Measurements from ENCODE around the gene KHDC4.

KHDC4 gene

GRCh38 chr1:155974208-155975115 is 40.2 kb upstream of the KHDC4 start:
- Histone ChIP-seq H3K9me3 (ENCODE audit: control insufficient read depth, insufficient read depth, low read length) (no peaks in the 10 kb centered on the region), H3K36me3 (ENCODE audit: insufficient read depth, low read length) (no peaks in the 10 kb centered on the region), H3K9ac (ENCODE audit: low read depth, low read length) (no peak overlapping the region), H3K4me1 (ENCODE audit: insufficient read depth, low read length) (peaks cover 35% of the 10 kb centered on the region)

GRCh38 chr1:155973723-155974122 is 39.5 kb upstream of the KHDC4 start:
- no peaks in the 10 kb centered on the region; the same call in 1 of the 2 replicates for H3K36me3 ChIP-seq (ENCODE audit: insufficient read depth, low read length)
- H3K4me1 ChIP-seq (ENCODE audit: insufficient read depth, low read length), result peaks cover 41% of the 10 kb centered on the region
- no peaks in the 10 kb centered on the region for H3K9me3 ChIP-seq (ENCODE audit: control insufficient read depth, insufficient read depth, low read length)
- H3K9ac ChIP-seq (ENCODE audit: low read depth, low read length), result no peak overlapping the region

DNA sequence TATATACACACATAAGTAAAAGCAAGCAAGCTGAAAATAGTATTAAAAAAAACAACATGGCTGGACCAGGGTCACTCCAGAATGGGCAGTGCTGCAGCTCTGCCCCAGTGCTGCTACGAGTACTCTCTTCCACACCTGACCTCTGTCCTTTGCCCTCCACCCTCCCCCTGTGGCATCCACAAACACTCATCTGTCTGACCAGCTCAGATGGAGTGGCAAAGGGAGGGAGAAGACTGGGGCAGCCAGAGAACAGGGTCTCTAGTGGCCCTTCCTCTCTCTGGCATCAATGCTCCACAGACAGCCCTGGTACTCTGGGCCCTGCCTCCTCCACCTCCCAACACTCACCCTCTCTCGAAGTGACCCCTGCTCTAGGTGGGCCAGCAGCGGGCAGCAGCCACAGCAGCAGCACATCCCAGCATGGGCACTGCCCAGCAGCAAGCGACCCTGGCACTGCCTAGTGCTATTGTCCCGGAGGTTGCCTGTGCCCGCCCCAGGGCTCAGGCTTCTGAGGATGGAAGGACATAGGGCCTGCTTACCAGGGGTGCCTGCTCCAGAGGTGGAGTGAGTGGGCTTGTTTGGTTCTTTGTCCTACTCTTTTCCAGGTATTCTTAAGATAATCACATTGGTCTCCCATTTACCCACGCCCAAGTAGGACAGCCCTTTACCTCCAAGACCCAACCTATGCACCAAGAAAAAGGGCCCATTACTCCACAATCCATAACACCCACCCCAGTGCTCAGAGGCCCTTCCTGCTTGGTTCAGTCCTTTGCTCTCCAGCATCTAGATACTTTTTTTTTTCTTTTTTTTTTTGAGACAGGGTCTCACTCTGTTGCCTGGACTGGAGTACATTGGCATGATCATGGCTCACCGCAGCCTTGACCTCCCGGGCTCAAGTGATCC is 37.9 kb upstream of the KHDC4 start:
- H3K36me3 ChIP-seq (ENCODE audit: insufficient read depth, low read length), result no peaks in the 10 kb centered on the region; the same call in 1 of the 2 replicates

DNA sequence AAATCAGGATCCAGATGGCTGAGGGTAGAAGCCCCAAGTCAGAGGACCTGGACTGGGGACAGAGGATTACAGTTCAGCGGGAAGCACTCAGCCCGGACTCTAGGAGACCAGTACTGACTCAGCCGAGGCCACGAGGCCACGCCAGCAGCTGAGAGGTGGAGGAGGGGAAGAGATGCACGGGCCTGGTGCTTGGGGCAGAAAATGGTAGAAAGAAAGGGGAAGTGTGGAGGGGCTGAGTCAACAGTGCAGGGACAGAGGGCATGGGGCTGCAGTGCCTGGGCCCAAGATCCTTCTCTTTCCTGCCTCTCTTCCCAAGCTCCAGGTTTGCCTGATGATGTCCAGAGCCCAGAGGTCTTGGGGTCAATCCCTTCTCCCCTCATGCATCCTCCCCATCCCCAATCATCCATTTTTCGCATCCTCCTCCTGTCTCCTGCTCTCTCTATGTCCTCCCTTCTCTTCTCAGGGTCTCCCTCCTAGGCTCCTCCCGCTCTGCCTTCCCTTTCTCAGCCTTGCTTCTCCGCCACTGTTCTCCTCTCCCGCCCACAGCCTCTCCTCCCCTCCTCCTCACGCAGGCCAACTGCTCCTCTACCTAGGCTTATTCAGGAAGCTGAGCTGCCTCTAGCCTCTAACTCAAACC is 36.4 kb upstream of the KHDC4 start:
- Histone ChIP-seq H3K4me1 (ENCODE audit: insufficient read depth, low read length) (peaks cover 63% of the 10 kb centered on the region), H3K9ac (ENCODE audit: low read depth, low read length) (no peak overlapping the region), H3K36me3 (ENCODE audit: insufficient read depth, low read length) (peaks cover 3% of the 10 kb centered on the region; the same call in 1 of the 2 replicates), H3K9me3 (ENCODE audit: control insufficient read depth, insufficient read depth, low read length) (no peaks in the 10 kb centered on the region)

More for the DNA sequence above, 37.9 kb upstream of the KHDC4 start:
- H3K9ac ChIP-seq (ENCODE audit: low read depth, low read length), result no peak overlapping the region
- H3K9me3 ChIP-seq (ENCODE audit: control insufficient read depth, insufficient read depth, low read length), result no peaks in the 10 kb centered on the region
- H3K4me1 ChIP-seq (ENCODE audit: insufficient read depth, low read length), result peaks cover 56% of the 10 kb centered on the region

GRCh38 chr1:155969377-155969791 is 35.2 kb upstream of the KHDC4 start:
- peaks cover 50% of the 10 kb centered on the region for H3K4me1 ChIP-seq (ENCODE audit: insufficient read depth, low read length)
- H3K36me3 ChIP-seq (ENCODE audit: insufficient read depth, low read length), result peaks cover 8% of the 10 kb centered on the region
- no peaks in the 10 kb centered on the region for H3K9me3 ChIP-seq (ENCODE audit: control insufficient read depth, insufficient read depth, low read length)
- H3K9ac ChIP-seq (ENCODE audit: low read depth, low read length), result no peak overlapping the region

- Histone ChIP-seq H3K4me1 (ENCODE audit: insufficient read depth, low read length) (peaks cover 46% of the 10 kb centered on the region), H3K36me3 (ENCODE audit: insufficient read depth, low read length) (peaks cover 8% of the 10 kb centered on the region), H3K9ac (ENCODE audit: low read depth, low read length) (no peak overlapping the region), H3K9me3 (ENCODE audit: control insufficient read depth, insufficient read depth, low read length) (no peaks in the 10 kb centered on the region)
Observed at GRCh38 chr1:155968670-155969069, 34.5 kb upstream of the KHDC4 start.

DNA sequence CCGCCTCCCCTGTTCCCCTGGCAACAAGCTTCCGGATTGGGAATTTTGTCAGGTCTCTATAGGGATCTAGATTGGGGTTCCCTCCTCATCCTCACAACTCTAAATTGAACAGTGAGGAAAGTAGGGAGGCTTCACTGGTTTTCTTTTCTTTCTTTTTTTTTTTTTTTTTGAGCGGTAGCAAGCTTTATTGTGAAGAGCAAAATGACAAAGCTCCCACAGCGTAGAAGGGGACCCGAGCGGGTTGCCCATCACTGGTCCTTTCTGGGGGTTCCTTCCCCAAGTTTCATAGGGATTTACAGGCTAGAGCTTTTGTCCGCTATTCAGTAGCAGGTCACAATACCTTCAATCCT is 33.8 kb upstream of the KHDC4 start:
- peaks cover 46% of the 10 kb centered on the region for H3K4me1 ChIP-seq (ENCODE audit: insufficient read depth, low read length)

GRCh38 chr1:155967341-155968050 is 33.3 kb upstream of the KHDC4 start:
- H3K4me1 ChIP-seq (ENCODE audit: insufficient read depth, low read length), result peaks cover 46% of the 10 kb centered on the region
- peaks cover 13% of the 10 kb centered on the region for H3K36me3 ChIP-seq (ENCODE audit: insufficient read depth, low read length)
- no peak overlapping the region; the same call in 1 of the 2 replicates for H3K9ac ChIP-seq (ENCODE audit: low read depth, low read length)
- no peaks in the 10 kb centered on the region for H3K9me3 ChIP-seq (ENCODE audit: control insufficient read depth, insufficient read depth, low read length)

More for the DNA sequence above, 33.8 kb upstream of the KHDC4 start:
- H3K9me3 ChIP-seq (ENCODE audit: control insufficient read depth, insufficient read depth, low read length), result no peaks in the 10 kb centered on the region
- no peak overlapping the region for H3K9ac ChIP-seq (ENCODE audit: low read depth, low read length)
- H3K36me3 ChIP-seq (ENCODE audit: insufficient read depth, low read length), result peaks cover 8% of the 10 kb centered on the region

DNA sequence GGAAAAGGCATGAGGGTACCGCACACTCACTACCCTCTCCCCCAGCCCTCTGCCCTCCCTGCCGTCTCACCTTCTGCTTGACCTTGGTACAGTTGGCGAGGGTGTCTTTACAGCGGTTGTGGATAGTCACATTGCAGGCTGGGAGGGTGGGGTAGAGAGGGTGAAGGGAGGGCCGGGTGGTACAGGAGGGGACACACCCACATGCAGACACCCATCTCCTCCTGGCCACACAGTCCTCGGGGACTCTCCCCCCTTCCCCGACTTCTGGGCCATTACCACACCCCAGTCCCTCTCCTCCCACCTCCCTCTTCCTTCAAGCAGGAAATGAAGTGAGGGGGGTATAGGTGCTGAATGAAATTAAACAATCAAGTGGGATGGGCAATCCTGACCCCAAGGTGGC is 32.5 kb upstream of the KHDC4 start:
- Histone ChIP-seq H3K9ac (ENCODE audit: low read depth, low read length) (no peak overlapping the region), H3K9me3 (ENCODE audit: control insufficient read depth, insufficient read depth, low read length) (no peaks in the 10 kb centered on the region), H3K4me1 (ENCODE audit: insufficient read depth, low read length) (peaks cover 51% of the 10 kb centered on the region), H3K36me3 (ENCODE audit: insufficient read depth, low read length) (peaks cover 14% of the 10 kb centered on the region)

GRCh38 chr1:155966135-155966534 is 31.9 kb upstream of the KHDC4 start:
- Histone ChIP-seq H3K9me3 (ENCODE audit: control insufficient read depth, insufficient read depth, low read length) (no peaks in the 10 kb centered on the region), H3K4me1 (ENCODE audit: insufficient read depth, low read length) (peaks cover 53% of the 10 kb centered on the region), H3K9ac (ENCODE audit: low read depth, low read length) (no peak overlapping the region), H3K36me3 (ENCODE audit: insufficient read depth, low read length) (peaks cover 14% of the 10 kb centered on the region)

- Histone ChIP-seq H3K4me1 (ENCODE audit: insufficient read depth, low read length) (peaks cover 35% of the 10 kb centered on the region), H3K9me3 (ENCODE audit: control insufficient read depth, insufficient read depth, low read length) (no peaks in the 10 kb centered on the region), H3K36me3 (ENCODE audit: insufficient read depth, low read length) (peaks cover 26% of the 10 kb centered on the region), H3K9ac (ENCODE audit: low read depth, low read length) (no peak overlapping the region)
Observed at GRCh38 chr1:155964193-155964592, 30.0 kb upstream of the KHDC4 start.

- Histone ChIP-seq H3K9me3 (ENCODE audit: control insufficient read depth, insufficient read depth, low read length) (no peaks in the 10 kb centered on the region), H3K9ac (ENCODE audit: low read depth, low read length) (no peak overlapping the region), H3K4me1 (ENCODE audit: insufficient read depth, low read length) (peaks cover 20% of the 10 kb centered on the region), H3K36me3 (ENCODE audit: insufficient read depth, low read length) (peaks cover 32% of the 10 kb centered on the region)
Observed at GRCh38 chr1:155962599-155963211, 28.5 kb upstream of the KHDC4 start.

GRCh38 chr1:155961937-155962336 is 27.7 kb upstream of the KHDC4 start:
- H3K9me3 ChIP-seq (ENCODE audit: control insufficient read depth, insufficient read depth, low read length), result no peaks in the 10 kb centered on the region
- peaks cover 39% of the 10 kb centered on the region for H3K36me3 ChIP-seq (ENCODE audit: insufficient read depth, low read length)
- H3K9ac ChIP-seq (ENCODE audit: low read depth, low read length), result no peak overlapping the region
- peaks cover 14% of the 10 kb centered on the region for H3K4me1 ChIP-seq (ENCODE audit: insufficient read depth, low read length)

Measured in ES-I3 (cell line).